Measurements from ENCODE around the gene VPS26A.

Gene VPS26A

DNA sequence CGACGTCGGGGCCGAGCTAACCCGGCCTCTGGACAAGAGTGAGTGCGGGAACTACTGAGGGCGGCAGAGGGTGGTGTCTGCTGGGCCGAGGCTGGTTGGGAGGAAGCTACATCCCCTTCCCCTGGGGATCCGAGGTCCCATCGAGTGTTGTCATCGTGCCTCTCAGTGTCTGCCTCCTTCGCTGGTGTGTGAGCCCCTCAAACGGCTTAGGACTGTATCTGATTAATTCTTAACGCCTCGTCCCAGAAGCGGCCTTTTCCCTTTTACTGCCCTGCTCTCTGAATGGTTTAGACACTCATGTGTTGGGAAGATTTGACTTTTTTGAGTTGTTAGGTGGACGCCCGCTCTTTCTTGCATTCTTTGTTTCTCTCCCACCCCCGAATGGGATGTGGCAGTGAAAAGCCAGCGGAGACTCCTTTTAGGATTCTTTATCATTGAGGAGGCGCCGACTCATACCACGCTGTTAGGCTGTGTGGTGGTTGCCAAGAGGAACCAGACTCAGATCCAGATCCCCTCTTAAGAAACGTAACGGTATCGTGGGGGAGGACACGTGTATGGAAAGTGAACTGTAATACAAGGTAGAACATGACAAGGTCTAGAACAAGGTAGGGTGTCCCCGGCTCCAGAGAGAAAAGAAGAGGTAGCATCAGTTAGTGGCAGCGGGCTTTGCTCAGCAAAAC lies 56.7 kb downstream of the VPS26A start:
- Histone ChIP-seq H3K27me3 (ENCODE audit: insufficient read depth, low read length) (no peaks in the 10 kb centered on the region), H3K4me1 (ENCODE audit: control insufficient read depth in 1 of 2, insufficient read depth in 2 of 2, low read length in 2 of 2) (peaks cover 0 to 7% of the 10 kb centered on the region in 2 experiments), H3K23ac (ENCODE audit: low read length) (no peak overlapping the region), H4K12ac (ENCODE audit: low read depth, low read length) (peak overlapping the region; percentile 56), H3K4ac (ENCODE audit: low read depth, low read length) (peak overlapping the region; percentile 95), H4K91ac (ENCODE audit: low read depth, low read length) (peak overlapping the region; percentile 42), H3K79me1 (ENCODE audit: low read length) (peaks cover 3% of the 10 kb centered on the region), H3K4me3 (ENCODE audit: low read depth, low read length) (peak overlapping the region; percentile 95), H3K4me2 (ENCODE audit: low read length) (peak overlapping the region; percentile 94), H2AFZ (ENCODE audit: insufficient read depth, low read length, poor library complexity) (peak overlapping the region; percentile 85), H3K9me3 (ENCODE audit: insufficient read depth, low read depth, low read length) (peaks cover 2% of the 10 kb centered on the region), H2BK12ac (ENCODE audit: low read length) (no peak overlapping the region), H3K18ac (ENCODE audit: low read length) (peak overlapping the region; percentile 40), H3K79me2 (ENCODE audit: control insufficient read depth, insufficient read depth, low read length, poor library complexity) (peaks cover 8% of the 10 kb centered on the region), H2BK120ac (ENCODE audit: insufficient read depth, low read length, poor library complexity) (peak overlapping the region; percentile 48), H2BK5ac (ENCODE audit: low read depth, low read length, poor library complexity) (peak overlapping the region; percentile 65), H3K9ac (ENCODE audit: low read length) (peak overlapping the region; percentile 98), H3K27ac (ENCODE audit: low read depth, low read length) (no peak overlapping the region), H4K8ac (ENCODE audit: low read depth, low read length) (peak overlapping the region; percentile 95), H3K14ac (ENCODE audit: low read length) (peak overlapping the region; percentile 58), H2AK5ac (ENCODE audit: low read length) (peak overlapping the region; percentile 75), H3K36me3 (ENCODE audit: control insufficient read depth in 1 of 2, insufficient read depth in 2 of 2, low read length in 2 of 2) (peaks cover 0 to 2% of the 10 kb centered on the region in 2 experiments)
- WGBS (ENCODE audit: extremely low coverage, insufficient coverage, insufficient read length): no CpG with 5 or more reads among the region's 29 CpGs
- no peak for DNase-seq

- no CpG with 5 or more reads among the region's 1 CpG for WGBS (ENCODE audit: extremely low coverage, insufficient coverage, insufficient read length)
- DNase-seq: no peak
- no peak overlapping the region for H3K9ac ChIP-seq (ENCODE audit: low read length)
Observed at GRCh38 chr10:69181433-69181832, 57.5 kb downstream of the VPS26A start.

GRCh38 chr10:69182005-69182404 lies 58.0 kb downstream of the VPS26A start:
- Histone ChIP-seq H3K9ac (ENCODE audit: low read length) (no peak overlapping the region), H3K4me1 (ENCODE audit: control insufficient read depth in 1 of 2, insufficient read depth in 2 of 2, low read length in 2 of 2) (peaks cover 0 to 7% of the 10 kb centered on the region in 2 experiments), H3K79me2 (ENCODE audit: control insufficient read depth, insufficient read depth, low read length, poor library complexity) (peaks cover 8% of the 10 kb centered on the region), H3K27ac (ENCODE audit: low read depth, low read length) (no peak overlapping the region), H3K14ac (ENCODE audit: low read length) (no peak overlapping the region), H3K79me1 (ENCODE audit: low read length) (peaks cover 3% of the 10 kb centered on the region), H2BK120ac (ENCODE audit: insufficient read depth, low read length, poor library complexity) (no peak overlapping the region), H2BK5ac (ENCODE audit: low read depth, low read length, poor library complexity) (no peak overlapping the region), H4K12ac (ENCODE audit: low read depth, low read length) (no peak overlapping the region), H4K8ac (ENCODE audit: low read depth, low read length) (no peak overlapping the region), H3K9me3 (ENCODE audit: insufficient read depth, low read depth, low read length) (peaks cover 2% of the 10 kb centered on the region), H4K91ac (ENCODE audit: low read depth, low read length) (no peak overlapping the region), H3K23ac (ENCODE audit: low read length) (no peak overlapping the region), H3K4me3 (ENCODE audit: low read depth, low read length) (no peak overlapping the region), H3K4me2 (ENCODE audit: low read length) (no peak overlapping the region), H3K4ac (ENCODE audit: low read depth, low read length) (peak overlapping the region; percentile 52), H2AK5ac (ENCODE audit: low read length) (no peak overlapping the region), H2AFZ (ENCODE audit: insufficient read depth, low read length, poor library complexity) (no peak overlapping the region), H3K18ac (ENCODE audit: low read length) (no peak overlapping the region), H2BK12ac (ENCODE audit: low read length) (no peak overlapping the region), H3K27me3 (ENCODE audit: insufficient read depth, low read length) (no peaks in the 10 kb centered on the region), H3K36me3 (ENCODE audit: control insufficient read depth in 1 of 2, insufficient read depth in 2 of 2, low read length in 2 of 2) (peaks cover 3 to 8% of the 10 kb centered on the region in 2 experiments)
- WGBS (ENCODE audit: extremely low coverage, insufficient coverage, insufficient read length): no CpG with 5 or more reads among the region's 4 CpGs
- DNase-seq: no peak

More at GRCh38 chr10:69181433-69181832, 57.5 kb downstream of the VPS26A start:
- Histone ChIP-seq H2AFZ (ENCODE audit: insufficient read depth, low read length, poor library complexity) (no peak overlapping the region), H3K36me3 (ENCODE audit: control insufficient read depth in 1 of 2, insufficient read depth in 2 of 2, low read length in 2 of 2) (peaks cover 3 to 5% of the 10 kb centered on the region in 2 experiments), H3K4ac (ENCODE audit: low read depth, low read length) (peak overlapping the region; percentile 52), H2BK120ac (ENCODE audit: insufficient read depth, low read length, poor library complexity) (no peak overlapping the region), H2BK5ac (ENCODE audit: low read depth, low read length, poor library complexity) (no peak overlapping the region), H3K4me1 (ENCODE audit: control insufficient read depth in 1 of 2, insufficient read depth in 2 of 2, low read length in 2 of 2) (peaks cover 0 to 7% of the 10 kb centered on the region in 2 experiments), H3K27me3 (ENCODE audit: insufficient read depth, low read length) (no peaks in the 10 kb centered on the region), H3K79me2 (ENCODE audit: control insufficient read depth, insufficient read depth, low read length, poor library complexity) (peaks cover 8% of the 10 kb centered on the region), H3K23ac (ENCODE audit: low read length) (no peak overlapping the region), H4K8ac (ENCODE audit: low read depth, low read length) (no peak overlapping the region), H3K18ac (ENCODE audit: low read length) (no peak overlapping the region), H3K14ac (ENCODE audit: low read length) (no peak overlapping the region), H3K27ac (ENCODE audit: low read depth, low read length) (no peak overlapping the region), H3K9me3 (ENCODE audit: insufficient read depth, low read depth, low read length) (peaks cover 2% of the 10 kb centered on the region), H4K91ac (ENCODE audit: low read depth, low read length) (no peak overlapping the region), H2AK5ac (ENCODE audit: low read length) (no peak overlapping the region), H3K4me3 (ENCODE audit: low read depth, low read length) (no peak overlapping the region), H3K4me2 (ENCODE audit: low read length) (peak overlapping the region; percentile 94), H3K79me1 (ENCODE audit: low read length) (peaks cover 3% of the 10 kb centered on the region), H2BK12ac (ENCODE audit: low read length) (no peak overlapping the region), H4K12ac (ENCODE audit: low read depth, low read length) (no peak overlapping the region)

DNA sequence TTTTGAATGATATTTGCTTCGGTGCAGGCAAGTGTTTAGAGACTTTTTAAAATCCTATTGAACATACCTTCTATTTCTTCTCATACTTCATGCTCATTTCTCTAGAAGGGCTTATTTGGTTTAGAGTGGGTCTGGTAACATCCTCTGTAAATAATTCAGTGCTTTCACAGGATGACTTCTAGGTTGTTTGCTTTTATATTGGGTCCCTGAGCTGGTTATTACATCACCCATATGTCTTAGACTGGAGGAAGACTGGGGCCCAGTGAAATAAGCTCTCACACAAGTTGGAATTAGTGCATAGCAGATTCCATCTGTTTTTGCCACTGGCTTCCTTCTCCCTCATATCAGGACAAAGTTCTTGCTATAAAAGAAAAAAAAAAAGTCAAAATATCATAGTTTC lies 62.5 kb downstream of the VPS26A start:
- H4K12ac ChIP-seq (ENCODE audit: low read depth, low read length): no peak overlapping the region
- no peaks in the 10 kb centered on the region for H3K27me3 ChIP-seq (ENCODE audit: insufficient read depth, low read length)
- H3K9ac ChIP-seq (ENCODE audit: low read length): no peak overlapping the region
- peaks cover 9 to 19% of the 10 kb centered on the region in 2 experiments for H3K36me3 ChIP-seq (ENCODE audit: control insufficient read depth in 1 of 2, insufficient read depth in 2 of 2, low read length in 2 of 2)
- H3K27ac ChIP-seq (ENCODE audit: low read depth, low read length): no peak overlapping the region
- no peak overlapping the region for H3K14ac ChIP-seq (ENCODE audit: low read length)
- H3K4me3 ChIP-seq (ENCODE audit: low read depth, low read length): no peak overlapping the region
- H3K79me2 ChIP-seq (ENCODE audit: control insufficient read depth, insufficient read depth, low read length, poor library complexity): no peaks in the 10 kb centered on the region
- no peak overlapping the region for H2BK12ac ChIP-seq (ENCODE audit: low read length)
- no peaks in the 10 kb centered on the region for H3K79me1 ChIP-seq (ENCODE audit: low read length)
- no peak overlapping the region for H3K4me2 ChIP-seq (ENCODE audit: low read length)
- H3K4me1 ChIP-seq (ENCODE audit: control insufficient read depth in 1 of 2, insufficient read depth in 2 of 2, low read length in 2 of 2): no peaks in the 10 kb centered on the region
- H4K8ac ChIP-seq (ENCODE audit: low read depth, low read length): no peak overlapping the region
- no peaks in the 10 kb centered on the region for H3K9me3 ChIP-seq (ENCODE audit: insufficient read depth, low read depth, low read length)
- H2BK120ac ChIP-seq (ENCODE audit: insufficient read depth, low read length, poor library complexity): no peak overlapping the region
- H3K4ac ChIP-seq (ENCODE audit: low read depth, low read length): no peak overlapping the region
- no peak overlapping the region for H2AK5ac ChIP-seq (ENCODE audit: low read length)
- no peak overlapping the region for H3K23ac ChIP-seq (ENCODE audit: low read length)
- no peak for DNase-seq
- no peak overlapping the region for H4K91ac ChIP-seq (ENCODE audit: low read depth, low read length)
- H2AFZ ChIP-seq (ENCODE audit: insufficient read depth, low read length, poor library complexity): no peak overlapping the region
- no peak overlapping the region for H3K18ac ChIP-seq (ENCODE audit: low read length)
- H2BK5ac ChIP-seq (ENCODE audit: low read depth, low read length, poor library complexity): no peak overlapping the region
- WGBS (ENCODE audit: extremely low coverage, insufficient coverage, insufficient read length): no CpG with 5 or more reads among the region's 1 CpG
